ENCODE data around the gene SLC38A7. TPM values are rescaled to one million over a fixed set of nuclear protein-coding genes. Genes with fewer than 3 reads are reported as not detected.

SLC38A7 gene
- total RNA-seq, 3 donors from 2014 or later = 12.7 to 15.4 (median 13.1) TPM

GRCh38 chr16:58644765-58645487 lies 39.6 kb downstream of the SLC38A7 start:
- TF ChIP-seq POLR2A (IDR thresholded peaks at IDR 0.05) = no peak
- no peak for TF ChIP-seq CTCF (IDR thresholded peaks at IDR 0.05)
- TF ChIP-seq POLR2AphosphoS5 (IDR thresholded peaks at IDR 0.05) = no peak
- Histone ChIP-seq H3K9me3 (no peaks in the 10 kb centered on the region), H3K4me3 (no peak overlapping the region), H3K27me3 (no peaks in the 10 kb centered on the region), H3K27ac (no peak overlapping the region), H3K4me1 (no peaks in the 10 kb centered on the region), H3K36me3 (no peaks in the 10 kb centered on the region)
- intact Hi-C loops (cut with DNase I; ENCODE audit: low total_unique reads) = no loop called here
- DNase-seq (ENCODE audit: low spot score in 2 of 2) = no peak

DNA sequence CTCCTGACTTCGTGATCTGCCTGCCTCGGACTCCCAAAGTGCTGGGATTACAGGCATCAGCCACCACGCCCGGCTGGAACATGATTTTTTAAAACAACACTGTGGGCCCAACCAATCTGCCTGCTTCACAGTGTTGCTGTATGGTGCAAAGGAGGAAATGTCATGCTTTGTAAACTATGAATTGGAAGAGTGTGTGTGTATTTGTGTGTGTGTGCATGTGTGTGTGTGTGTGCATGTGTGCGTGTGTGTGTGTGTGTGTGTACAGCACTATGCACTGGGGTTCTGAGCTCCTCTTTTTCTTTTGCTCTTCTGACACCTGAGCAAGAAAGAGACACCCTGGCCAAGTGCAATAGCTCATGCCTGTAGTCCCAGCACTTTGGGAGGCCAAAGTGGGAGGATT lies 40.5 kb downstream of the SLC38A7 start:
- H3K36me3 ChIP-seq = no peaks in the 10 kb centered on the region
- no peaks in the 10 kb centered on the region for H3K27me3 ChIP-seq
- DNase-seq (ENCODE audit: low spot score in 2 of 2) = no peak
- no peak overlapping the region for H3K4me3 ChIP-seq
- no peak overlapping the region for H3K27ac ChIP-seq
- no peaks in the 10 kb centered on the region for H3K4me1 ChIP-seq
- TF ChIP-seq CTCF (IDR thresholded peaks at IDR 0.05) = no peak
- no peak for TF ChIP-seq POLR2AphosphoS5 (IDR thresholded peaks at IDR 0.05)
- no peaks in the 10 kb centered on the region for H3K9me3 ChIP-seq
- intact Hi-C loops (cut with DNase I; ENCODE audit: low total_unique reads) = no loop called here

DNA sequence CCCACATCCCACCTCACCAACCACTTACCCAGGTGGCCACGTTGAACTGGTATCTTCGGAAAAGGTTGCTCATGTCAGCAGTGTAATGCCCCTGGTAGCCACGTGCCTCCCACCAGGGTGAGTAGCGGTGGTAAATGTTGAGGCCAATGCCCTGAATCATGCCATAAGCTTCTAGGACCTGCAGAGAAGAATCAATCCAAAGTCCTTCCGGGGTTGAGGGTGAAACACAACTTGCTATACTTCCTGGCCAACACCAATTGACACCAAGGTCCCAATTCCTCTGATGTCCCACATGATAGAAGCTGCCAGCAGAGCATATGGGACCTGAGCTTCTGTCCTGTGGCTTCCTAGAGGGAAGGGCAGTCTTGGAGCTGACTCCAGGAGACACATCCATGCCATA lies 43.6 kb downstream of the SLC38A7 start:
- no peaks in the 10 kb centered on the region for H3K4me1 ChIP-seq
- no peak overlapping the region for H3K4me3 ChIP-seq
- no peaks in the 10 kb centered on the region for H3K9me3 ChIP-seq
- intact Hi-C loops (cut with DNase I; ENCODE audit: low total_unique reads) = no loop called here
- no peak for TF ChIP-seq POLR2AphosphoS5 (IDR thresholded peaks at IDR 0.05)
- TF ChIP-seq CTCF (IDR thresholded peaks at IDR 0.05) = no peak
- TF ChIP-seq POLR2A (IDR thresholded peaks at IDR 0.05) = no peak
- H3K27me3 ChIP-seq = no peaks in the 10 kb centered on the region
- no peaks in the 10 kb centered on the region for H3K36me3 ChIP-seq
- H3K27ac ChIP-seq = no peak overlapping the region
- DNase-seq (ENCODE audit: low spot score in 2 of 2) = no peak

DNA sequence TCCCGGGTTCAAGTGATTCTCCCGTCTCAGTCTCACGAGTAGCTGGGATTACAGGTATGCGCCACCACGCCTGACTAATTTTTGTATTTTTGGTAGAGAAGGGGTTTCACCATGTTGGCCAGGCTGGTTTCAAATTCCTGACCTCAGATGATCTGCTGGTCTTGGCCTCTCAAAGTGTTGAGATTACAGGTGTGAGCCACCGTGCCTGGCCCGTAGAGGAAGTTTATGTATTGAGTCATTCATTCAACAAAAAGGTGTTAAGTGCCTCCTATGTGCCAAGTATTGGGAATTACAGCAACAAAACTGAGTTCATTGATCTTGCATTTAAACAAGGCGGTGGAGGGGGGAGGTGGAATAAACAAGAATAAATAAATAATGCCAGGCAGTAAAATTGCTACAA lies 44.7 kb downstream of the SLC38A7 start:
- TF ChIP-seq CTCF (IDR thresholded peaks at IDR 0.05) = no peak
- TF ChIP-seq POLR2A (IDR thresholded peaks at IDR 0.05) = no peak
- no peak for TF ChIP-seq POLR2AphosphoS5 (IDR thresholded peaks at IDR 0.05)
- no peak for DNase-seq (ENCODE audit: low spot score in 2 of 2)
- Histone ChIP-seq H3K27me3 (no peaks in the 10 kb centered on the region), H3K27ac (no peak overlapping the region), H3K36me3 (no peaks in the 10 kb centered on the region), H3K4me3 (no peak overlapping the region), H3K9me3 (no peaks in the 10 kb centered on the region), H3K4me1 (no peaks in the 10 kb centered on the region)
- intact Hi-C loops (cut with DNase I; ENCODE audit: low total_unique reads) = no loop called here

- Histone ChIP-seq H3K27me3 (no peaks in the 10 kb centered on the region), H3K36me3 (no peaks in the 10 kb centered on the region), H3K27ac (no peak overlapping the region), H3K4me3 (no peak overlapping the region), H3K9me3 (no peaks in the 10 kb centered on the region), H3K4me1 (no peaks in the 10 kb centered on the region)
- no peak for DNase-seq (ENCODE audit: low spot score in 2 of 2)
- intact Hi-C loops (cut with DNase I; ENCODE audit: low total_unique reads) = no loop called here
- TF ChIP-seq POLR2A (IDR thresholded peaks at IDR 0.05) = no peak
- TF ChIP-seq POLR2AphosphoS5 (IDR thresholded peaks at IDR 0.05) = no peak
- TF ChIP-seq CTCF (IDR thresholded peaks at IDR 0.05) = no peak
Observed at GRCh38 chr16:58639230-58639629, 45.3 kb downstream of the SLC38A7 start.

All from breast epithelium (tissue), 4 donors.